ENCODE results near the gene LHFPL6. TPM values are rescaled to one million over a fixed set of nuclear protein-coding genes. Genes with fewer than 3 reads are reported as not detected.

Gene LHFPL6
- total RNA-seq, 3 donors from 2014 or later (not counting 1 experiment from before 2014, with no cell fraction given) = not detected

DNA sequence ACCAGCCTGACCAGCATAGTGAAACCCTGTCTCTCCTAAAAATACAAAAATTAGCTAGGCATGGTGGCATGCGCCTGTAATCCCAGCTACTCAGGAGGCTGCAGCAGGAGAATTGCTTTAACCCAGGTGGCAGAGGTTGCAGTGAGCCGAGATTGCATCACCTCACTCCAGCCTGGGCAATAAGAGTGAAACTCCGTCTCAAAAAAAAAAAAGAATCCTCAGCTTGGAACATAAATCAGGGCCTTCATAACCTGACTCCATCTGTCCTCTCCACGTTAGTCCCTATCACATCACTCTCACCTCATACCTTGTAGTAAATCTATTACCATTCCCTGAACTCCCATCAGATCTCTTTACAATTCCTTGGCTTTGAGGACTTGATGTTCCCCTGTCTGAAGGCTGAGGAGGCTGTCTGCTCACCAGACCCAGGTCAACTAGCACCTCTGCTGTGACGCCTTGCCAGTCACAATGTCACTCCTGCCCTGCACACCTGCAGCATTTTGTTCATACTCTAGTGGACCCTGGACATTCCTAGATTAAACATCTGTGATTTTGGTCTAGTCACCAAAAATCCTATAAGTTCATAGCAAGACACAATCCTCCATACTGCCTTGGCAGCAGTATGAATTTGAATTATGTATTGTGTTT is 15.9 kb downstream of the LHFPL6 start:
- peaks cover 0 to 6% of the 10 kb centered on the region in 2 donors for H3K27me3 Mint-ChIP-seq (ENCODE audit: low read depth in 2 of 2)
- WGBS (ENCODE audit: insufficient coverage) = 89% methylated on average over 5 of the region's 5 CpGs

DNA sequence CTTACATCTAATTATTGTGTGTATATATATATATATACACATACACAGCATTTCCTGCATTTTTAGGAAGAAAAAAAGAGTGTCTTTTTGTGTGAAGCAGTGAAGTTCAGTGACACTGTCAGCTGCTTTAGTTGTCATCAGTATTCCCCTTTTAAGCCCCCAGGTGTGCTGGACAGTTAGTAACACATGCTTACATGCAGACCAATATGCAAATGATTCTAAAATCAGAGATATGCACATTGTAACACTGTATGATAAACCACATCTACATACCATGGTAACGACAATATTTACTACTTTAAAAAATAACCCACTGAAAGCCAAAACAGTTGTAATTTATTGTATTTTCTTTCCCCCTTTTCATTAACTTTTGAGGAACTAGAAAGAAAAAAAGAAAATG is 16.8 kb downstream of the LHFPL6 start:
- no peak overlapping the region for H3K4me3 Mint-ChIP-seq
- H3K4me1 ChIP-seq (ENCODE audit: control insufficient read depth, insufficient read depth, low read length) = no peaks in the 10 kb centered on the region
- no peaks in the 10 kb centered on the region for H3K9me3 Mint-ChIP-seq
- no peaks in the 10 kb centered on the region for H3K36me3 ChIP-seq (ENCODE audit: control insufficient read depth, insufficient read depth, low read length)
- TF ChIP-seq, protein P1, sequence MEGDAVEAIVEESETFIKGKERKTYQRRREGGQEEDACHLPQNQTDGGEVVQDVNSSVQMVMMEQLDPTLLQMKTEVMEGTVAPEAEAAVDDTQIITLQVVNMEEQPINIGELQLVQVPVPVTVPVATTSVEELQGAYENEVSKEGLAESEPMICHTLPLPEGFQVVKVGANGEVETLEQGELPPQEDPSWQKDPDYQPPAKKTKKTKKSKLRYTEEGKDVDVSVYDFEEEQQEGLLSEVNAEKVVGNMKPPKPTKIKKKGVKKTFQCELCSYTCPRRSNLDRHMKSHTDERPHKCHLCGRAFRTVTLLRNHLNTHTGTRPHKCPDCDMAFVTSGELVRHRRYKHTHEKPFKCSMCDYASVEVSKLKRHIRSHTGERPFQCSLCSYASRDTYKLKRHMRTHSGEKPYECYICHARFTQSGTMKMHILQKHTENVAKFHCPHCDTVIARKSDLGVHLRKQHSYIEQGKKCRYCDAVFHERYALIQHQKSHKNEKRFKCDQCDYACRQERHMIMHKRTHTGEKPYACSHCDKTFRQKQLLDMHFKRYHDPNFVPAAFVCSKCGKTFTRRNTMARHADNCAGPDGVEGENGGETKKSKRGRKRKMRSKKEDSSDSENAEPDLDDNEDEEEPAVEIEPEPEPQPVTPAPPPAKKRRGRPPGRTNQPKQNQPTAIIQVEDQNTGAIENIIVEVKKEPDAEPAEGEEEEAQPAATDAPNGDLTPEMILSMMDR (IDR thresholded peaks at IDR 0.05) = no peak
- H3K9me3 ChIP-seq (ENCODE audit: control insufficient read depth, insufficient read depth, low read length) = no peaks in the 10 kb centered on the region
- no peaks in the 10 kb centered on the region for H3K36me3 Mint-ChIP-seq
- H3K27me3 ChIP-seq (ENCODE audit: control insufficient read depth, insufficient read depth, low read length) = no peaks in the 10 kb centered on the region
- no CpG with 5 or more reads among the region's 1 CpG for WGBS (ENCODE audit: insufficient coverage)
- no peak overlapping the region for H3K27ac Mint-ChIP-seq
- no peaks in the 10 kb centered on the region for H3K4me1 Mint-ChIP-seq
- H3K27ac ChIP-seq (ENCODE audit: low read length) = no peak overlapping the region
- peaks cover 0 to 8% of the 10 kb centered on the region in 2 donors for H3K27me3 Mint-ChIP-seq (ENCODE audit: low read depth in 2 of 2)
- no peak for DNase-seq
- intact Hi-C loops (cut with micrococcal nuclease) = no loop called here
- no peak for ATAC-seq
- H3K4me3 ChIP-seq (ENCODE audit: low read length) = no peak overlapping the region

More for the DNA sequence above, 15.9 kb downstream of the LHFPL6 start:
- H3K27ac ChIP-seq (ENCODE audit: low read length) = no peak overlapping the region
- ATAC-seq = no peak
- H3K36me3 ChIP-seq (ENCODE audit: control insufficient read depth, insufficient read depth, low read length) = no peaks in the 10 kb centered on the region
- no peaks in the 10 kb centered on the region for H3K27me3 ChIP-seq (ENCODE audit: control insufficient read depth, insufficient read depth, low read length)
- Mint-ChIP-seq H3K36me3 (no peaks in the 10 kb centered on the region), H3K9me3 (no peaks in the 10 kb centered on the region), H3K27ac (no peak overlapping the region), H3K4me3 (no peak overlapping the region), H3K4me1 (no peaks in the 10 kb centered on the region)
- H3K4me1 ChIP-seq (ENCODE audit: control insufficient read depth, insufficient read depth, low read length) = no peaks in the 10 kb centered on the region
- DNase-seq = no peak
- TF ChIP-seq, protein P1 (IDR thresholded peaks at IDR 0.05) = no peak
- no peak overlapping the region for H3K4me3 ChIP-seq (ENCODE audit: low read length)
- H3K9me3 ChIP-seq (ENCODE audit: control insufficient read depth, insufficient read depth, low read length) = no peaks in the 10 kb centered on the region
- intact Hi-C loops (cut with micrococcal nuclease) = no loop called here

DNA sequence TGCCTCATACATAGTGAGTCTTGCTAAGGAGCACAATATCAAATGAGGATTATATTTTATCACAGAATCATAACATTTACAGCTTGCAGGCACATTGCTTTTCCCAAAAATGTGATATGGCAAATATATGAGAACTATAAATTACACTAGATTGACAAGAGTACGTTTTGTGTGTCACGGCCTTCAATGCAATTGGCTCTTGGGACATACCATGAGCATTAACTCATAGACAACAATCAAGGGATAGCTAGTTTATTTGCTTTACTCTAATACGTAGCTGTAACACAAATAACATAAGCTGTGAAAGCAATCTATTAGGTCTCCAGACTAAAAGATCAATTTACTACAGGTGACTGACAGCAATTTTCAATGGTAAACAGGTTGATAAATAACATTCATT is 17.8 kb downstream of the LHFPL6 start:
- WGBS (ENCODE audit: insufficient coverage) = 50% methylated on average over 3 of the region's 3 CpGs
- ATAC-seq (no peak), DNase-seq (no peak)
- no peak overlapping the region for H3K4me3 Mint-ChIP-seq
- H3K4me3 ChIP-seq (ENCODE audit: low read length) = no peak overlapping the region
- no peaks in the 10 kb centered on the region for H3K9me3 Mint-ChIP-seq
- intact Hi-C loops (cut with micrococcal nuclease) = no loop called here
- H3K27me3 ChIP-seq (ENCODE audit: control insufficient read depth, insufficient read depth, low read length) = no peaks in the 10 kb centered on the region
- H3K9me3 ChIP-seq (ENCODE audit: control insufficient read depth, insufficient read depth, low read length) = no peaks in the 10 kb centered on the region
- no peaks in the 10 kb centered on the region for H3K4me1 Mint-ChIP-seq
- peaks cover 0 to 8% of the 10 kb centered on the region in 2 donors for H3K27me3 Mint-ChIP-seq (ENCODE audit: low read depth in 2 of 2)
- H3K4me1 ChIP-seq (ENCODE audit: control insufficient read depth, insufficient read depth, low read length) = no peaks in the 10 kb centered on the region
- no peak overlapping the region for H3K27ac ChIP-seq (ENCODE audit: low read length)
- no peaks in the 10 kb centered on the region for H3K36me3 Mint-ChIP-seq
- no peaks in the 10 kb centered on the region for H3K36me3 ChIP-seq (ENCODE audit: control insufficient read depth, insufficient read depth, low read length)
- no peak overlapping the region for H3K27ac Mint-ChIP-seq
- TF ChIP-seq, protein P1 (IDR thresholded peaks at IDR 0.05) = no peak

Data from natural killer cell (primary cell).